Liver (tissue), 9 donors: ENCODE data around the gene TAP2. TPM values are rescaled to one million over a fixed set of nuclear protein-coding genes. Genes with fewer than 3 reads are reported as not detected.

Experiments
- DNase-seq: peaks from one replicate; pipeline ENCODE4 v3.0.0-alpha.2; 2017; ENCODE audit warnings: low spot score
- H3K27ac ChIP-seq, 2 donors: one replicate each; pipeline ENCODE4 v1.7.0; 2013; ENCODE audit warnings: inconsistent platforms in 2 of 2, low read length in 2 of 2, control low read depth in 1 of 2, low read depth in 1 of 2, mild to moderate bottlenecking in 1 of 2
- H3K27me3 ChIP-seq, 4 donors: one replicate each; pipeline versions ENCODE4 v1.6.1 to v1.7.0; 2013; ENCODE audit warnings: low read length in 3 of 4, inconsistent platforms in 1 of 4, mild to moderate bottlenecking in 1 of 4, moderate library complexity in 1 of 4; ENCODE audit not compliant: control insufficient read depth in 4 of 4, insufficient read depth in 4 of 4
- H3K36me3 ChIP-seq, 4 donors: one replicate each; pipeline versions ENCODE4 v1.6.1 to v1.7.0; 2013; ENCODE audit warnings: low read length in 3 of 4, mild to moderate bottlenecking in 3 of 4, low read depth in 1 of 4, moderate library complexity in 1 of 4; ENCODE audit not compliant: control insufficient read depth in 4 of 4, insufficient read depth in 3 of 4
- H3K4me1 ChIP-seq, 4 donors: one replicate each; pipeline versions ENCODE4 v1.6.1 to v1.7.0; 2013; ENCODE audit warnings: low read length in 3 of 4, mild to moderate bottlenecking in 3 of 4, moderate library complexity in 1 of 4; ENCODE audit not compliant: control insufficient read depth in 4 of 4, insufficient read depth in 4 of 4
- H3K4me3 ChIP-seq, 3 donors: one replicate each; pipeline versions ENCODE4 v1.6.1 to v1.7.0; 2013; ENCODE audit warnings: low read length in 3 of 3, control low read depth in 1 of 3, low read depth in 1 of 3, mild to moderate bottlenecking in 1 of 3
- H3K9ac ChIP-seq, 2 donors: one replicate each; pipeline ENCODE4 v1.7.0; 2013; ENCODE audit warnings: low read length in 2 of 2, mild to moderate bottlenecking in 2 of 2, moderate library complexity in 2 of 2, control low read depth in 1 of 2, low read depth in 1 of 2
- H3K9me3 ChIP-seq, 4 donors: one replicate each; pipeline versions ENCODE4 v1.6.1 to v1.7.0; 2013; ENCODE audit warnings: low read length in 3 of 4; ENCODE audit not compliant: control insufficient read depth in 4 of 4
- EGR1 ChIP-seq, 2 donors: IDR thresholded peaks; 2 replicates each; pipeline ENCODE4 v1.6.1; 2016 to 2018; ENCODE audit warnings: antibody characterized with exemption in 2 of 2, low read depth in 2 of 2
- FOXA1 ChIP-seq: IDR thresholded peaks from 2 replicates; pipeline ENCODE4 v1.6.1; 2016; ENCODE audit warnings: antibody characterized with exemption
- FOXA2 ChIP-seq: IDR thresholded peaks from 2 replicates; pipeline ENCODE4 v1.6.1; 2016; ENCODE audit warnings: antibody characterized with exemption
- HNF4A ChIP-seq, 2 donors: conservative IDR thresholded peaks; 2 replicates each; pipeline ENCODE4 v1.6.1; 2016; ENCODE audit warnings: antibody characterized with exemption in 2 of 2, mild to moderate bottlenecking in 2 of 2
- JUND ChIP-seq, 2 donors: IDR thresholded peaks; 2 replicates each; pipeline ENCODE4 v1.6.1; 2016; ENCODE audit warnings: antibody characterized with exemption in 2 of 2
- RAD21 ChIP-seq, 2 donors: IDR thresholded peaks; 2 replicates each; pipeline ENCODE4 v1.6.1; 2016; ENCODE audit warnings: antibody characterized with exemption in 2 of 2, mild to moderate bottlenecking in 2 of 2
- RXRA ChIP-seq, 2 donors: IDR thresholded peaks; 2 replicates each; pipeline ENCODE4 v1.6.1; 2017 to 2018; ENCODE audit warnings: antibody characterized with exemption in 2 of 2, mild to moderate bottlenecking in 1 of 2
- SP1 ChIP-seq: IDR thresholded peaks from 2 replicates; pipeline ENCODE4 v1.6.1; 2018; ENCODE audit warnings: antibody characterized with exemption, mild to moderate bottlenecking
- YY1 ChIP-seq: IDR thresholded peaks from 2 replicates; pipeline ENCODE4 v1.6.1; 2016; ENCODE audit warnings: antibody characterized with exemption, mild to moderate bottlenecking
- WGBS: extraction: QIAGEN DNeasy Blood & Tissue Kit; methylation state at CpG from one replicate; pipeline ENCODE4 v1.1.7; 2013; 5-methylcytosine and 5-hydroxymethylcytosine counted together
- polyA plus RNA-seq, 2 donors: library from polyadenylated mRNA; stranded (reverse) in 1 of 2; unstranded in 1 of 2; fragments of 200-250 nt in 1 of 2; fragments of >200 nt in 1 of 2; fragmentation: Nextera tagmentation in 1 of 2; extraction: Ambion mirVana in 1 of 2; gene quantifications; one replicate each; pipeline versions ENCODE4 v1.2.1 to v1.2.3, GENCODE V29; 2013 to 2015
- total RNA-seq, 2 donors: library from RNA; depleted of rRNA; stranded (reverse); fragments of >200 nt; gene quantifications; one replicate each; pipeline ENCODE4 v1.2.3, GENCODE V29; 2014
- TF ChIP-seq, protein P1 (sequence below): IDR thresholded peaks from 2 replicates; pipeline ENCODE4 v1.6.1; 2016; ENCODE audit warnings: antibody characterized with exemption
- TF ChIP-seq, protein P2 (sequence below): IDR thresholded peaks from 2 replicates; pipeline ENCODE4 v1.6.1; 2016; ENCODE audit warnings: antibody characterized with exemption, mild to moderate bottlenecking
- TF ChIP-seq, protein P3 (sequence below): fragments of 150-350 bp; IDR thresholded peaks from 2 replicates; pipeline ENCODE4 v1.5.1; 2017; ENCODE audit warnings: improper control_type of control experiment, low read depth, low read length; ENCODE audit not compliant: missing input control
- donor health status: healthy.
- donor health status: healthy.
- donor health status: healthy.
- donor health status: healthy.
- donor health status: healthy.

Gene TAP2
- total and polyA plus RNA-seq, 4 donors = 2.2 to 14.9 (median 6.4) TPM

DNA sequence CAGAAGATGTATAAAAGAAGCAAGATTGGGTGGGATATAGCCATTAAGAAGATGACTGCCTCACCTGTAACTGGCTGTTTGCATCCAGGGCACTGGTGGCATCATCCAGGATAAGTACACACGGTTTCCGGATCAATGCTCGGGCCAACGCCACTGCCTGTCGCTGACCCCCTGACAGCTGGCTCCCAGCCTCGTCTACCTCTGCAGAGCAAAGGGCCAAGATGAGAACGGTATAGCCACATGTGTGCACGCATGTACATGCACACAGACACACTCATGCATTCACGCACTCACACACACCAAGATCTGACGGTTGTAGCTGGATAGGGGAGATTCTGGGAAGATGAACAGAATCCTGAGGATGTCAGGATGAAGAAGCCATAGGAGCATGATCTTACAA lies 8.5 kb upstream of the TAP2 start (continued):
- TF ChIP-seq, protein P1, sequence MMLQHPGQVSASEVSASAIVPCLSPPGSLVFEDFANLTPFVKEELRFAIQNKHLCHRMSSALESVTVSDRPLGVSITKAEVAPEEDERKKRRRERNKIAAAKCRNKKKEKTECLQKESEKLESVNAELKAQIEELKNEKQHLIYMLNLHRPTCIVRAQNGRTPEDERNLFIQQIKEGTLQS = no peak
- no peak for TF ChIP-seq RAD21 (IDR thresholded peaks at IDR 0.05)

DNA sequence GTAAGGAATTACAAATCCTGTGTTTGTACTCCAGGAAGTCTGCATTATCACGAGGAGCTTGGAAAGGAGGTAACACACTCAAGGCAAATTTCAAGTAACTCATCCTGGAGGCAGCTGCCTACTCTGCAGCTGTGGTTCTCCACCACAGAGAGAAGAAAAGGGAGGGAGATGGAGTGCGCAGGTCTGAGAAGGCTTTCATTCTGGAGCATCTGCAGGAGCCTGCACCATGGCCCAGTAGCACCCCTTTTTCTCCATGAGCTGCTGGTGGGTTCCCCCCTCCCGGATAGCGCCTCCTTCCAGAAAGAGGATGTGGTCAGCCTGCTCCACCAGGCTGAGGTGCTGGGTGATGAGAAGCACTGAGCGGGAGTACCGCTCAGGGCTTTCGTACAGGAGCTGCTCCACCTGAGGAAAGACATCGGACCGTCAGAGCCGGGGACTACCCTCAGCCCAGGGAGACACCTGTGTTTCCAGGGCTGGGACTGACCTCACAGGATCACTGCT lies 6.9 kb upstream of the TAP2 start:
- peak overlapping the region; percentile 94 to 98 for H3K27ac ChIP-seq
- H3K4me3 ChIP-seq = peak overlapping the region; percentile 6 to 75 (median 15)
- peaks cover 5 to 45% (median 31%) of the 10 kb centered on the region in 4 donors for H3K36me3 ChIP-seq
- peaks cover 6 to 44% (median 23%) of the 10 kb centered on the region in 4 donors for H3K4me1 ChIP-seq
- 78% methylated on average over 10 of the region's 10 CpGs for WGBS
- H3K9ac ChIP-seq = peak overlapping the region; percentile 41 to 77
- no peak for DNase-seq
- H3K27me3 ChIP-seq = no peaks in the 10 kb centered on the region
- no peak for TF ChIP-seq JUND (IDR thresholded peaks at IDR 0.05)
- TF ChIP-seq EGR1 (IDR thresholded peaks at IDR 0.05; ENCODE audit: low read depth in 2 of 2) = no peak
- no peak for TF ChIP-seq HNF4A (conservative IDR thresholded peaks at IDR 0.05)
- no peak for TF ChIP-seq RXRA (IDR thresholded peaks at IDR 0.05)
- TF ChIP-seq SP1 = no peak
- TF ChIP-seq, protein P2, sequence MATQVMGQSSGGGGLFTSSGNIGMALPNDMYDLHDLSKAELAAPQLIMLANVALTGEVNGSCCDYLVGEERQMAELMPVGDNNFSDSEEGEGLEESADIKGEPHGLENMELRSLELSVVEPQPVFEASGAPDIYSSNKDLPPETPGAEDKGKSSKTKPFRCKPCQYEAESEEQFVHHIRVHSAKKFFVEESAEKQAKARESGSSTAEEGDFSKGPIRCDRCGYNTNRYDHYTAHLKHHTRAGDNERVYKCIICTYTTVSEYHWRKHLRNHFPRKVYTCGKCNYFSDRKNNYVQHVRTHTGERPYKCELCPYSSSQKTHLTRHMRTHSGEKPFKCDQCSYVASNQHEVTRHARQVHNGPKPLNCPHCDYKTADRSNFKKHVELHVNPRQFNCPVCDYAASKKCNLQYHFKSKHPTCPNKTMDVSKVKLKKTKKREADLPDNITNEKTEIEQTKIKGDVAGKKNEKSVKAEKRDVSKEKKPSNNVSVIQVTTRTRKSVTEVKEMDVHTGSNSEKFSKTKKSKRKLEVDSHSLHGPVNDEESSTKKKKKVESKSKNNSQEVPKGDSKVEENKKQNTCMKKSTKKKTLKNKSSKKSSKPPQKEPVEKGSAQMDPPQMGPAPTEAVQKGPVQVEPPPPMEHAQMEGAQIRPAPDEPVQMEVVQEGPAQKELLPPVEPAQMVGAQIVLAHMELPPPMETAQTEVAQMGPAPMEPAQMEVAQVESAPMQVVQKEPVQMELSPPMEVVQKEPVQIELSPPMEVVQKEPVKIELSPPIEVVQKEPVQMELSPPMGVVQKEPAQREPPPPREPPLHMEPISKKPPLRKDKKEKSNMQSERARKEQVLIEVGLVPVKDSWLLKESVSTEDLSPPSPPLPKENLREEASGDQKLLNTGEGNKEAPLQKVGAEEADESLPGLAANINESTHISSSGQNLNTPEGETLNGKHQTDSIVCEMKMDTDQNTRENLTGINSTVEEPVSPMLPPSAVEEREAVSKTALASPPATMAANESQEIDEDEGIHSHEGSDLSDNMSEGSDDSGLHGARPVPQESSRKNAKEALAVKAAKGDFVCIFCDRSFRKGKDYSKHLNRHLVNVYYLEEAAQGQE = no peak
- TF ChIP-seq, protein P3, sequence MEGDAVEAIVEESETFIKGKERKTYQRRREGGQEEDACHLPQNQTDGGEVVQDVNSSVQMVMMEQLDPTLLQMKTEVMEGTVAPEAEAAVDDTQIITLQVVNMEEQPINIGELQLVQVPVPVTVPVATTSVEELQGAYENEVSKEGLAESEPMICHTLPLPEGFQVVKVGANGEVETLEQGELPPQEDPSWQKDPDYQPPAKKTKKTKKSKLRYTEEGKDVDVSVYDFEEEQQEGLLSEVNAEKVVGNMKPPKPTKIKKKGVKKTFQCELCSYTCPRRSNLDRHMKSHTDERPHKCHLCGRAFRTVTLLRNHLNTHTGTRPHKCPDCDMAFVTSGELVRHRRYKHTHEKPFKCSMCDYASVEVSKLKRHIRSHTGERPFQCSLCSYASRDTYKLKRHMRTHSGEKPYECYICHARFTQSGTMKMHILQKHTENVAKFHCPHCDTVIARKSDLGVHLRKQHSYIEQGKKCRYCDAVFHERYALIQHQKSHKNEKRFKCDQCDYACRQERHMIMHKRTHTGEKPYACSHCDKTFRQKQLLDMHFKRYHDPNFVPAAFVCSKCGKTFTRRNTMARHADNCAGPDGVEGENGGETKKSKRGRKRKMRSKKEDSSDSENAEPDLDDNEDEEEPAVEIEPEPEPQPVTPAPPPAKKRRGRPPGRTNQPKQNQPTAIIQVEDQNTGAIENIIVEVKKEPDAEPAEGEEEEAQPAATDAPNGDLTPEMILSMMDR = no peak
- no peak for TF ChIP-seq FOXA2
- no peak for TF ChIP-seq FOXA1
- TF ChIP-seq YY1 = no peak
- TF ChIP-seq, protein P1 = no peak
- H3K9me3 ChIP-seq = no peaks in the 10 kb centered on the region

DNA sequence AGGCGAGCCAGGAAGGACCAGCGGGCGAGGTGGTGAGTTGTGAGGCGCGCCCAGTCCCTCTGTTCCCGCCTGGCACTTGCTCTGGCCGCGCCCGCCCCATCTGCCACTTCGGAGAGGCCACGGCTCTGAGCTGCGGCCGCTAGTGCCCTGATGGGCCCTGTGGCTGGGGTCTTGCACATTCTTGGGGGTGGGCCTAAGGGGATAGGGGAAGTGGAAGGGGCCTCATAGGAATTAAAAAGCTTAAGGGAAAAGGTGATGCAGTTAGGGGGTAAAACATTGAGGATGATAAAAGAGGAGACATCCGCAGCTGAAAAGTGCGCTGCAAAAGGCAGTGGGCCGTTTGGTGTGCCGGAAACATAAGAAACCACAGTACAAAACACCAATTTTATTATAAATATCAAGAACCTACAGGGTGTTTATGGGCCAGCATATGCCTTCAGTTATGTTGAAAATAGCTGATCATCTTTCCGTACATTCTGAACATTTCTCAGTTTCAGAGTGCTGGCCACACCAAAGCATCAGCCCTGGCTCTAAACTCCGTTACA lies 6.4 kb upstream of the TAP2 start:
- 28% methylated on average over 19 of the region's 19 CpGs for WGBS
- Histone ChIP-seq H3K27me3 (no peaks in the 10 kb centered on the region), H3K36me3 (peaks cover 4 to 39% (median 27%) of the 10 kb centered on the region in 4 donors), H3K4me3 (peak overlapping the region; percentile 75 to 91 (median 87)), H3K4me1 (peaks cover 6 to 44% (median 23%) of the 10 kb centered on the region in 4 donors), H3K9ac (peak overlapping the region; percentile 41 to 77), H3K27ac (peak overlapping the region; percentile 94 to 98), H3K9me3 (no peaks in the 10 kb centered on the region)
- TF ChIP-seq SP1 (no peak), FOXA2 (no peak)
- TF ChIP-seq, protein P1 = no peak
- no peak for DNase-seq
